HG02588 (cell line): Measurements from ENCODE around the gene MRGPRF.
"Not testable (repeated sequence)": the region's sequence is repeated elsewhere in the genome, so short reads cannot be mapped to it uniquely, and the experiment has no call there.

Experiments used
- ATAC-seq: cut with Tn5 transposase; IDR thresholded peaks from one replicate; pipeline ENCODE4 v1.9.1; 2021; ENCODE audit warnings: mild to moderate bottlenecking, moderate library complexity; ENCODE audit not compliant: unreplicated experiment

MRGPRF gene

DNA sequence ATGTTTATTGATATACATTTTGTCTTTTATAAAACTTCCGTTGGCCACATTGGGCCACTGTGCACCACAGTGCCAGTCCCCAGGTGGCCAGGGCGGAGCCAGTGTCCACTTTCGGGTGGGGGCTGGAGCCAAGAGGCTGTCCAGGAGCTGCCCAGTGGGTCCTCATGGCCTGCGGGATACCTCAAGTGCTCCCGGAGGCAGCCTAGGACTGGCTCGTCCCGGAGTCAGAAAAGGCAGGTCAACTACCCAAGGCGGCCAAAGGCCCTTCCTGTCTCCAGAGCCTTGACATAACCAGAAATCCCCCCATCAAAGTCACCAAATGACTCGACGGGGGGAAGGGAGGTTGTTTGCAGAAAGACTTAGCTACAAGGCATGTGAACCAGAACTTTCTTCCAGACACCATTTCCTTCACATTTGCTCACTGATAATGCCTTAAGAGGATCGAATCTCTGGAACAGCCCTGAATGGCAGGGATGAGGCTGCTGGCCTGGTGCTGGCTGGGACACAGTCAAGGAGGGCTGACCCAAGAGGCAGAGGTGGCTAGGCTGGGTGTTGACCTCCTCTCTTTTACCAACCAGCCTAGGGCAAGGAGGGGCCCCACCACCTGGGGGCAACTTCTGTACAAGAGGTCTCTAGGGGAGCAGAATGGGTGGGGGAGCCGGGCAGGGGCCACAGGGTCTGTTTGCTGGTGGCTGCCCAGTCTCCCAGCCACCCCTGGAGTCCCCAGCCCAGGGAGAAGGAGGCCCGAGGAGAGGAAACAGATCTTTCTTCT is 8.4 kb downstream of the MRGPRF start:
- ATAC-seq: no peak

DNA sequence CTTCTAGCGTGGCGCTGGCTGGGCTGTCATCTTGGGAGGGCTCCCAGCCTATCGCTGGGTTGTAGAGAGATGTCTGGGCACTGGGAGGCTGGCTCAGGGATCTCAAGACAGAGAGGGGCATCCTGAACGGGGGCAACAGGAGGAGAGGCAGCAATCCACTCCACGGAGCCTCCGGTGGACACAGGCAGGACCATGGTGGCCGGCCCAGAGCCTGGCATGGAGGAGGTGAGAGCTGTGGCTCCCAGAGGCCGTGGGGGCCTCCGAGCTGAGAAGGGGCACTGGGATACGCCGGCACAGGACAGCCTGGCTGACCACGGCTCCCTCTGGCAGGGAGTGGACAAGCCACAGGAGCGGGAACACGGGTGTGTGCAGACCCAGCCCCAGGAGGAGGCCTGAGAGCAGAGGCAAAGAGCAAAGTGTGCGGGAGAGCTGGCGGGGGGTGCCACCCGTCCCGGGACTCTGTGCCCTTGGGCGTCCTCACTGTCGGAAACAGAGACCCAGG is 9.1 kb downstream of the MRGPRF start:
- no peak for ATAC-seq

- no peak for ATAC-seq
Measured at GRCh38 chr11:69003301-69003865, 9.7 kb downstream of the MRGPRF start.

- ATAC-seq: no peak
Measured at GRCh38 chr11:69002570-69003231, 10.3 kb downstream of the MRGPRF start.

GRCh38 chr11:69002110-69002569 is 10.9 kb downstream of the MRGPRF start:
- ATAC-seq: no peak

GRCh38 chr11:69001243-69002081 is 11.6 kb downstream of the MRGPRF start:
- ATAC-seq: no peak

DNA sequence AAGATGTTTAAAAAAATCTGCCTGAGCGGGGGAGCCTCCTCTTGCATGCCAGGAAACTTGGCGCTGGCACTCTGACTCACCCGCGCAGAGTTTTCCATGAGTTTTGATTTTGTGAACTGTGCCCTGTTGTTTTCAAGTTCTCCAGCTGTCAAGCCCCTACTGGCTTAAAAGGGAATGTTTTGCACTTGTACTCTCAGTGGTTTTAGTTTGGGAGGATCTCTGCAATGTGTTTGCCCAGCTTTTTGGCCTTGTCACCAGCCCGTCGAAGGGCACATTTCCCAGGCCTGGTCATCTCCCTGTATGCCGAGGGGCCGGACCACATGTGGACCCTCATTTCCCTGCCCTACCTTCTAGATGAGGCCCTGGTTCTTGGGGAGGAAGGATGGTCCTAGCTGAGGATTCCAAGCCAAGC is 12.2 kb downstream of the MRGPRF start:
- ATAC-seq: no peak

DNA sequence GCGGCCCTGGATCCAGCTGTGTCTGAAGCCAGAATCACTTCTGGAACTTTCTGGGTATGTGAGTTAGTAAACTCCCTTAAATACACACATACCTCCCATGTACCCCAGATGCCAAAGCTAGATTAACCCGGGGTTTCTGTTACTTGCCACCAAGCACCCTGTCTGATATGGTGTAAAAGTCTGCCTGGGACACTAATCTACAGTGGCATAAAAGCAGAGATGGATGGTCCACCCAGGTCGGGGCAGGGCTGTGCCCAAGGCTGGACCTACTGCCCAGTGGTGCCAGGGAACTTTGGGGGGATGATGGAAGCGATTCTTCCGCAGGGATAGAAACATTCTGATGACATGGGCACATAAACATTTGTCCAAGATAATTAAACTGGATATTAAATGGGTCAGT is 12.7 kb downstream of the MRGPRF start:
- no peak for ATAC-seq

GRCh38 chr11:68999748-69000355 is 13.2 kb downstream of the MRGPRF start:
- ATAC-seq: not testable (repeated sequence)

DNA sequence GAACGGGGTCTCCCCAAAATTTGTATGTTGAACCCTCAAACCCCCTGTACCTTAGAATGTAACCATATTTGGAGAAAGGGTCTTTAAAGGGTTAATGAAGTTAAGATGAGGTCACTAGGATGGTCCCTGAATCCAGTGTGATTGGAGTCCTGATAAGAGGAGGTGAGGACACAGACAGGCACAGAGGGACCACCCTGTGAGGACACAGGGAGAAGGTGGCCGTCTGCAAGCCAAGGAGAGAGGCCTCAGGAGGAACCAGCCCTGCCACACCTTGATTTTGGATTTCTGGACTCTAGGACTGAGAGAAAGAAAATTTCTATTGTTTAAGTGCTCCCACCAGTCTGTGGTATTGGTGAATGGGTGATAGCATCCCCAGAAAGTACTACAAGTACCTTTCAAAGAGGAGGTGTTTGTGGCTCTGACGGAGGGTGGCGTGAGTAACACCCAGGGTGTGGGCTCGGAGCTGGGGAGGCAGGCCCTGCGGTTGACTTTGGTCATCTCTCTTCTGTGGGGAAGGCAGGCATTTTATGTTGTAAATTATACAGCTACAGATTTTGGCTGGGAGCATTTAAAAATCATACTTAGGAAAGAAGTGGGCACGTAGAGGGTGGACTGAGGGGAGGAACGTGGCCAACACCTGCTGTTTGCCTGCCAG is 13.8 kb downstream of the MRGPRF start:
- ATAC-seq: no peak

DNA sequence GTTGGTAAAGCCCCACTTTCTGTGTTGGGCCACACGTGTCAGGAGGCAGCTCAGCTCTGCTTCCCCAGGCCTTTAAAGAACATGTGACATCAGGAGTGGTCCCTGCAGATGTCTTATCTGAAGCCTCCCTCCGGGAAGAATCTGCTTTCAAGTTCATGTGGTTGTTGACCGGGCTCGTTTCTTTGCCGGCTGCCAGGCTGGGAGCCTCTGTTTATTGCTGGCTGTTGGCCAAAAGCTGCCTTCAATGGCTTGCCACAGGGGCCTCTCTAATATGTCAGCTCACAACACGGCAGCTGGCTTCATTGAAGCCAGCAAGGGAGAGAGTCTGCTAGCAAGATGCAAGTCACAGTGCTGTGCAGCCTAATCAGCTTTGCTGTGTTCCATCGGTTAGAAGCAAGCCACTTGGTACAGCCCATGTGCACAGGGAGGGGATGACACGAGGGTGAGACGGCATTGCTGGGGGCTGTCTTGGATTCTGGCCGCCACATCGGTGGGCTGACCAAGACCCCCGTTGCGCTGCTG is 14.6 kb downstream of the MRGPRF start:
- ATAC-seq: no peak

DNA sequence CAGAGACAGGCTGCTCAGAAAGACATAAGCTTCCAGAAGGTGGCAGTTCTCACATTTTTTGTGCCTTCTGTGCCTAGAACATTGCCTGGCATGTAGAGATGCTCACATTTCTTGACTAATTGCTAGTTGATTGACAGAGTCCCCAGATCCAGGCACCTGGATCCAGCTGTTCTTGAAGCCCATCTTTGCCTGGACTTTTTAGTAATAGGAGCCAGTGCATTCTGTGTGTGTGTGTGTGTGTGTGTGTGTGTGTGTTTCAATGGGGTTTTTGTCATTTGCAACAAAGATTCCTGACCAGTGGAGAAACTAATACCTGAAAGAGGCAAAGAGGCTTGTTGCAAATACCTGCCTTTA is 15.1 kb downstream of the MRGPRF start:
- no peak for ATAC-seq

DNA sequence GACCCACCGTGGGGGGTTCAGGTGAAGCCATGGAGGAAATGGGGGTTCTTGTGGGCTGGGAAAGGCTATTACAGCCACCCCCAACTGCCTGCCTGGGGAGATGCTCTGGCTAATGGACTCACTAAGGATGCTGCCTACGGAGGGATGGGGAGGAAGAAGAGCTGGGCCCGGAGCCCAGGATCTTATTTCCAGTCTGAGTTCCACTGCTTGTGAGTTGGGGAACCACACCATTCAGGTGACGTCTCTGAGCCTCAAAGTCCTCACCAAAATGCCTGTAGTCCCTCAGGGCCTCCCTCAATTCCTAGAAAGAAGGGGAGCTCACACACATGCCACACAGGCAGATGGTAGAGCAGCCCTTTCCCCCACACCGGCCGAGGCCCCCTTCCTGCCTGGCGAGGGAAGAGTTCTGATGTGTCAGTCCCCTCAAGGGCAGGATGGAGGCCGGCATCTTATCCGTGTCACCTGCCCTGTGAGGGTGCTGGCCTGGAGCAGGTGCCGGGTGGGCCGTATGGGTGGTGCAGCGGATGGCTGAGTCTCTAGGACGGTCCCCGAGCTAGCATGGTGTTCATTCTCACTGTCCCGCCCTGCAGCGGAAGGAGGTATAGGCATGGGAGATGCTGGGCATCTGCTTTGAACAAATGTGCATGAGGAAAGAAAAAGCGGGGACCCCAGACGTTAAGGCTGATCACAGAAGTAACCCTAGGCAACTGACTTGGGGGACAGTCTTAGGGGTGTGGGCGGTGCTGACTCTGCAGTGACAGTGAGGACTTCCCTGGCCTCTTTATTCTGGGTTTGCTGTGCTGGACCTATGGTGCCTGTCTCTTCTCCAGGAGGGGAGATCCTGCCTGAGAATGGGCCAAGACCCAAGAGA is 15.7 kb downstream of the MRGPRF start:
- no peak for ATAC-seq

DNA sequence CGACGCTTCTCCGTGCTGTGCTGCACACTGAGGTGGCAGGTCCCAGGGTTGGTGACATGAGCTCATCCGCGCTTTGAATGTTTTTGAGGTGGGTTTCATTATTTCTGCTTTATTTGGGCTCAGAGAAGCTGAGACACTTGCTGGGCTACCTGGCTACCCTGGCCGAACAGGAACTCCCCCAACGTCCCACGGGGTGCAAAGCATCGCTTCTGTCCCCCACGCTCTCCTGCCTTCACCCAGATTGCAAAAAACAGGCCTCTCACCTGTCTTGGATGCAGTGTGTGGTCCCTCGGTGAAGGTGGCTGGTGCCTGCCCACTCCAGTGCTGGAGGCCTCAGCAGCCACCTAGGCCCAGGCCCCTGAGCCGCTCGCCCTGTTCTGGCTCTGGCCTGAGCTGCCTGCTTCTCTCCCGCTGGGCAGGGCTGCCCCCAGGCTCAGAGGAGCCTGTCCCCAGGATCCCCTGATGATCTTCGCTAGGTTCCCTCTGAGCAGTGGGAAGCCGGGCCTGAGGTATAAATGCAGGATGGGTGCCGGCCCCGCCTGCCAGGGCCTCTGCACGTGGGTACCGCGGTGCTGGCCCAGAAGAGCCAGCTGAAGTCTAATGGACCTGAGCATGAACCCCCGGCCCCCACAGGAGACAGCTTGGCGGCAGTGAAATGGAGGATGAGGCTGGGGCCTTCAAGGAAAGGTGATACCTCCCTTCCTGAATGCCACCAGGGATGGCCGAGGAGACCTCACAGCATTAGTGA is 16.5 kb downstream of the MRGPRF start:
- ATAC-seq: no peak

GRCh38 chr11:68994894-68995285 is 18.2 kb downstream of the MRGPRF start:
- no peak for ATAC-seq

GRCh38 chr11:68994161-68994893 is 18.7 kb downstream of the MRGPRF start:
- no peak for ATAC-seq

DNA sequence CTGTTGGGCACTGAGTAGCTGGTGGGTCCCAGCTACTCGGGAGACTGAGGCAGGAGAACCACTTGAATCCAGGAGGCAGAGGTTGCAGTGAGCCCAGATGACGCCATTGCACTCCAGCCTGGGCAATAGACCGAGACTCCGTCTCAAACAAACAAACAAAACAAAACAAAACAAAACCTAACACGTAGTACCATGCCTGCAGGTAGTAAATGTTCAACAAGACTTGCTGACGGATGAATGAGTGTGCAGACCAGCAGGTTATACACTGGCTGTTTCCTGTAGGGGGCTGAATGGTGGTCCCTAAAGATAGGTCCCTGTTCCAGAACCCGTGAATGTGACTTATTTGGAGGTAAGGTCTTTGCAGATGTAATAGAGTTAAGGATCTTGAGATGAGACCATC is 19.5 kb downstream of the MRGPRF start:
- no peak for ATAC-seq
